Measurements from ENCODE around the gene PRSS38.

Gene PRSS38

GRCh38 chr1:227793079-227793947 is 22.2 kb upstream of the PRSS38 start:
- DNase-seq = no peak

GRCh38 chr1:227793948-227794816 is 21.3 kb upstream of the PRSS38 start:
- DNase-seq = no peak

- no peak for DNase-seq
These were observed 20.7 kb upstream of the PRSS38 start for GRCh38 chr1:227794817-227795192.

- DNase-seq = no peak
These were observed 19.7 kb upstream of the PRSS38 start for GRCh38 chr1:227795732-227796131.

GRCh38 chr1:227796359-227796915 is 19.0 kb upstream of the PRSS38 start:
- no peak for DNase-seq

GRCh38 chr1:227797144-227797543 is 18.3 kb upstream of the PRSS38 start:
- no peak for DNase-seq

GRCh38 chr1:227797625-227798024 is 17.9 kb upstream of the PRSS38 start:
- DNase-seq = no peak

- no peak for DNase-seq
These were observed 17.2 kb upstream of the PRSS38 start for GRCh38 chr1:227798078-227798802.

- DNase-seq = no peak
These were observed 15.7 kb upstream of the PRSS38 start for GRCh38 chr1:227799756-227800155.

- no peak for DNase-seq
These were observed 11.5 kb upstream of the PRSS38 start for GRCh38 chr1:227803933-227804332.

- DNase-seq = no peak
These were observed 9.8 kb upstream of the PRSS38 start for GRCh38 chr1:227805606-227806197.

GRCh38 chr1:227808566-227808965 is 6.9 kb upstream of the PRSS38 start:
- no peak for DNase-seq

GRCh38 chr1:227809026-227809425 is 6.4 kb upstream of the PRSS38 start:
- DNase-seq = no peak

GRCh38 chr1:227813962-227814361 is 1.5 kb upstream of the PRSS38 start:
- no peak for DNase-seq

- no peak for DNase-seq
These were observed 1.4 kb downstream of the PRSS38 start for GRCh38 chr1:227816750-227817446.

GRCh38 chr1:227823537-227823936 is 8.1 kb downstream of the PRSS38 start:
- DNase-seq = no peak

- no peak for DNase-seq
These were observed 8.7 kb downstream of the PRSS38 start for GRCh38 chr1:227824204-227824603.

- no peak for DNase-seq
These were observed 13.3 kb downstream of the PRSS38 start for GRCh38 chr1:227828786-227829185.

- DNase-seq = no peak
These were observed 22.7 kb downstream of the PRSS38 start for GRCh38 chr1:227838181-227838580.

GRCh38 chr1:227841096-227841495 is 25.6 kb downstream of the PRSS38 start:
- DNase-seq = no peak

Measured in hypothalamus (tissue), 51 donors.